ENCODE data around the gene TAPT1. TPM values are rescaled to one million over a fixed set of nuclear protein-coding genes. Genes with fewer than 3 reads are reported as not detected.

TAPT1 gene
- total and polyA plus RNA-seq, 10 donors = 10.7 to 53.7 (median 42.4) TPM

DNA sequence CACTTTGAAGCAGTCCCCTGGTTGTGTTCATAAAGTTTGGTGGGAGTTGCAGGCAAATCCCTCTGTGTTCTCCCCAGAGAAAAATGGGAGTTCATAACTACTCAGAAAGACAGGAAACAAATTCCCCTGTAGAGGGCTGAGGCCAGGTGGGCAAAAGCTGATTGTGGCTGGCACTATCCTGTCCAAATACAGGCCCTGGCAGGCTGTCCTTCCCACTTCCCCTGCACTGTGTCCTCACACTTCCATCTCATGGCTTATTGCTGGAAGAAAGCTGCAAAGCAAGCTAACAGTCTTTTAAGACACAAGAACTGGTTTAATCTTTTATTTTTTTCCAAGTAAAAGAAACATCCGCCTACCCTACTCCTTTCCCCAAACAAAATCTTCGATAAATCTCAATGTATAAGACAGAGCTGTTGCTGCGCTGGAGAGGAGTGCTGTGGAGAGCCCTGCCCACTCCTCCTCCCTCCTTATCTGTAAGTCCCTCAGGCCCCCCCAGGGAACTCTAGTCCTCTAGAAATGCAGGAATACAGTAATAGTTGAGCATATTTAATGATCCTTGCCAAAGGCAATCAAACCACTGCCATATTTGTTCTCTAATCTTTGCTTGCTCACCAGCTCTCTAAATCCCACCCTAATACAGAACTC is 14.0 kb downstream of the TAPT1 start:
- H3K36me3 ChIP-seq = peaks cover 0 to 68% (median 8%) of the 10 kb centered on the region in 6 donors
- peak overlapping the region in 3 of 8 donors; percentile 33 to 56 (median 52) for H3K27ac ChIP-seq
- intact Hi-C loops (cut with DNase I; ENCODE audit: low total_unique reads) = no loop called here
- H3K27me3 ChIP-seq (replicated peaks in 1 of 7) = no peaks in the 10 kb centered on the region
- no peak for DNase-seq
- H3K4me3 ChIP-seq = no peak overlapping the region
- TF ChIP-seq POLR2A (IDR thresholded peaks at IDR 0.05) = no peak
- TF ChIP-seq POLR2AphosphoS5 (IDR thresholded peaks at IDR 0.05) = no peak
- no peak for TF ChIP-seq CTCF (IDR thresholded peaks at IDR 0.05 in 8 of 11, conservative IDR thresholded peaks at IDR 0.05 in 3 of 11)
- 47 to 89% (median 69%) methylated on average over 3 of the region's 3 CpGs for WGBS, 5 donors
- peaks cover 0 to 86% (median 36%) of the 10 kb centered on the region in 6 donors for H3K4me1 ChIP-seq
- H3K9me3 ChIP-seq = no peaks in the 10 kb centered on the region

DNA sequence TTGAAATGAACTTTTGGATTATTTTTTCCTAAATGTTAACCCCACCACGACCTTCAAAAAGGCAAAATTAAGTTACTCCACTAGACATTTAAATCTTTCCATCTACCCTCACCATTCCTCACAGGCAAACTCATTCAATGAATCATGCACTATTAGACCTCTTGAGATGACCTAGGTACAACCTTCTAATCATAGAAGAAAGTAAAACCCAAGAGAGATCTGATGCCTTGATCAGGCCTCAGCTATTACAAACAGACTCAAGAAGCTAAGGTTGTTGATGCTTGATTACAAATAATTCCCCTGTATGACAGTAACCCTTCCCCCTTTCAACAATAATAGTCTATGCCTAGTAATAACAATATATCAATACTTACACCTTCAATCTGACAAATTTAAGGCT is 18.9 kb downstream of the TAPT1 start:
- Histone ChIP-seq H3K9me3 (no peaks in the 10 kb centered on the region), H3K27me3 (replicated peaks in 1 of 7) (no peaks in the 10 kb centered on the region), H3K4me1 (peaks cover 0 to 84% (median 32%) of the 10 kb centered on the region in 6 donors), H3K27ac (no peak overlapping the region), H3K36me3 (peaks cover 0 to 64% (median 4%) of the 10 kb centered on the region in 6 donors), H3K4me3 (no peak overlapping the region)
- DNase-seq = no peak
- 77 to 98% (median 89%) methylated on average over 1 of the region's 1 CpG for WGBS, 5 donors
- intact Hi-C loops (cut with DNase I; ENCODE audit: low total_unique reads) = no loop called here
- no peak for TF ChIP-seq POLR2A (IDR thresholded peaks at IDR 0.05)
- TF ChIP-seq CTCF (IDR thresholded peaks at IDR 0.05 in 8 of 11, conservative IDR thresholded peaks at IDR 0.05 in 3 of 11) = no peak
- no peak for TF ChIP-seq POLR2AphosphoS5 (IDR thresholded peaks at IDR 0.05)

DNA sequence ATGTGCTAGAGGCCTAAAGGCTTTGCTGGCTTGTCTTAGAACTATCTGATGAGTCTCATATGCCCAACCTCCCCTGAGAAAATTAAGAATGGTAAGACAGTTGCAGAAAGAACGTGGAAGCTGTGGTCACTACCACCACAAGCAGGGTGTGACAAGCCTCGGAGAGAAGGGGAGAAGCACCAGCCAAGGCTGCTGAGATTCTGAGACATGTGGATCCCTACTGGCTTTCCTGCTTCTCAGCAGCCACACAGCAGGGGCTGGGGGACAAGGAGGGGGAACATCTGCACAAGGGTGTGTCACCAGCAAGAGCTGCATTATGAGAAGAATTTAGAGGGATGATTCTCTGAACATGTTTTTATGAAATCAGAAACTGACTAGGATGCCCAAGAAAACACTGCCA is 19.4 kb downstream of the TAPT1 start:
- Histone ChIP-seq H3K36me3 (peaks cover 0 to 64% (median 4%) of the 10 kb centered on the region in 6 donors), H3K27me3 (replicated peaks in 1 of 7) (no peaks in the 10 kb centered on the region), H3K4me3 (no peak overlapping the region), H3K4me1 (peaks cover 0 to 84% (median 26%) of the 10 kb centered on the region in 6 donors), H3K9me3 (no peaks in the 10 kb centered on the region), H3K27ac (no peak overlapping the region)
- intact Hi-C loops (cut with DNase I; ENCODE audit: low total_unique reads) = no loop called here
- no peak for DNase-seq
- TF ChIP-seq CTCF (IDR thresholded peaks at IDR 0.05 in 8 of 11, conservative IDR thresholded peaks at IDR 0.05 in 3 of 11) (no peak), POLR2AphosphoS5 (IDR thresholded peaks at IDR 0.05) (no peak), POLR2A (IDR thresholded peaks at IDR 0.05) (no peak)
- WGBS, 5 donors = 30 to 46% (median 41%) methylated on average over 2 of the region's 2 CpGs

DNA sequence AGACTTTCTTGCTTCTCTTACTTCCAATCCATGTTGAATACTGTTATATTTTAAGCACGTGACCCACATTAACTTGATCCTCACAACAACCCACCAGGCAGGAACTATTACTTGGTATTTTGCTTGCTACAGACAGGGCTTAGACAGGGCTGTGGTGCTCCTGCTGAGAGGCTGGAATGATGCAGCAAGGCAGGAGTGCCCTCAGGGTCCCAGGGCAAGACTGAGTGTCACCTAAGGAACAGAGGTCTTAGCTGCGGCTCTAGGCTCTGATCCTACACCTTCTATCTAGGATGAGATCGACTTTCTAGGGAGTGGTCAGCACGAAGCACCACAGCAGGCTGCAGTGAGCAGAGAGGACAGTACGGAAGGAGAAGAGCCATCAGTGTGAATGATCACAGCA is 20.0 kb downstream of the TAPT1 start:
- H3K4me1 ChIP-seq = peaks cover 0 to 81% (median 22%) of the 10 kb centered on the region in 6 donors
- no peak overlapping the region for H3K27ac ChIP-seq
- no peak for DNase-seq
- WGBS, 5 donors = 83 to 98% (median 93%) methylated on average over 5 of the region's 5 CpGs
- no peaks in the 10 kb centered on the region for H3K27me3 ChIP-seq (replicated peaks in 1 of 7)
- no peaks in the 10 kb centered on the region for H3K9me3 ChIP-seq
- H3K36me3 ChIP-seq = peaks cover 0 to 66% (median 4%) of the 10 kb centered on the region in 6 donors
- TF ChIP-seq POLR2A (IDR thresholded peaks at IDR 0.05) = no peak
- no peak for TF ChIP-seq CTCF (IDR thresholded peaks at IDR 0.05 in 8 of 11, conservative IDR thresholded peaks at IDR 0.05 in 3 of 11)
- TF ChIP-seq POLR2AphosphoS5 (IDR thresholded peaks at IDR 0.05) = no peak
- no peak overlapping the region for H3K4me3 ChIP-seq
- intact Hi-C loops (cut with DNase I; ENCODE audit: low total_unique reads) = no loop called here
